B cell (primary cell): Measurements from ENCODE around the gene BNC2.

ENCODE experiments used
- CTCF ChIP-seq: fragments of 200-600 bp; IDR thresholded peaks from one replicate; pipeline ENCODE4 v1.8.0; 2022; ENCODE audit warnings: antibody characterized with exemption, mild to moderate bottlenecking
- EZH2 ChIP-seq: IDR thresholded peaks from 2 replicates; pipeline ENCODE4 v1.6.1; 2012; ENCODE audit warnings: borderline replicate concordance, low read depth, mild to moderate bottlenecking, moderate library complexity, low read length; ENCODE audit not compliant: insufficient read depth, poor library complexity, severe bottlenecking

- TF ChIP-seq EZH2 (no peak), CTCF (no peak)
These were observed 502.8 kb downstream of the BNC2 start for GRCh38 chr9:16367605-16368231.
